ENCODE data around the gene SMAD4. TPM values are rescaled to one million over a fixed set of nuclear protein-coding genes. Genes with fewer than 3 reads are reported as not detected.

The SMAD4 gene
- total and polyA plus RNA-seq, 2 of the 8 experiments (the other 6 are each of a cell fraction or from before 2014, with no cell fraction given) = 86.5 to 139 TPM

GRCh38 chr18:51066273-51066672 lies 36.3 kb downstream of the SMAD4 start (continued):
- TF ChIP-seq KDM4A (IDR thresholded peaks at IDR 0.05; ENCODE audit: low read depth, low read length, severe bottlenecking) (no peak), EP300 (IDR thresholded peaks at IDR 0.05; ENCODE audit: borderline replicate concordance in 1 of 2, low read depth in 2 of 2, low read length in 2 of 2) (no peak), POLR2A (IDR thresholded peaks at IDR 0.05; ENCODE audit: control extremely low read depth in 1 of 2, low read depth in 2 of 2, low read length in 2 of 2) (no peak), SIN3A (conservative IDR thresholded peaks at IDR 0.05 in 1 of 2, IDR thresholded peaks at IDR 0.05 in 1 of 2; ENCODE audit: low read depth in 1 of 2, low read length in 2 of 2) (no peak)
- TF ChIP-seq, protein P1, sequence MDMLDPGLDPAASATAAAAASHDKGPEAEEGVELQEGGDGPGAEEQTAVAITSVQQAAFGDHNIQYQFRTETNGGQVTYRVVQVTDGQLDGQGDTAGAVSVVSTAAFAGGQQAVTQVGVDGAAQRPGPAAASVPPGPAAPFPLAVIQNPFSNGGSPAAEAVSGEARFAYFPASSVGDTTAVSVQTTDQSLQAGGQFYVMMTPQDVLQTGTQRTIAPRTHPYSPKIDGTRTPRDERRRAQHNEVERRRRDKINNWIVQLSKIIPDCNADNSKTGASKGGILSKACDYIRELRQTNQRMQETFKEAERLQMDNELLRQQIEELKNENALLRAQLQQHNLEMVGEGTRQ (IDR thresholded peaks at IDR 0.05; ENCODE audit: low read length) = no peak

All from H1 (cell line).